CD14-positive monocyte (primary cell): ENCODE measurements around the gene GNAZ. TPM values are rescaled to one million over a fixed set of nuclear protein-coding genes. Genes with fewer than 3 reads are reported as not detected.
A peak's percentile ranks its signal among the peaks of the same experiment; 100 is the strongest.

Experiments
- DNase-seq, 3 donors: peaks; one replicate each; pipeline ENCODE4 v3.0.0-alpha.2; 2011 to 2022
- H2AFZ ChIP-seq: 2 replicates; pipeline ENCODE4 v1.6.0; 2012; ENCODE audit warnings: mild to moderate bottlenecking, low read depth, low read length, inconsistent platforms; ENCODE audit not compliant: insufficient read depth, poor library complexity, severe bottlenecking
- H3K27ac ChIP-seq, 2 donors: 1 replicate in 1 of 2; 2 replicates in 1 of 2; pipeline ENCODE4 v1.5.1; 2012 to 2013; ENCODE audit warnings: low read length in 2 of 2, control low read depth in 1 of 2, inconsistent platforms in 1 of 2, low read depth in 1 of 2, mild to moderate bottlenecking in 1 of 2
- H3K27me3 ChIP-seq, 2 donors: one replicate each; pipeline versions ENCODE4 v1.6.0 to v1.6.1; 2011 to 2013; ENCODE audit warnings: low read length in 2 of 2; ENCODE audit not compliant: control insufficient read depth in 2 of 2, insufficient read depth in 2 of 2
- H3K36me3 ChIP-seq, 2 donors: replicated peaks in 1 of 2; 1 replicate in 1 of 2; 2 replicates in 1 of 2; pipeline versions ENCODE4 v1.5.1 to v1.6.1; 2012 to 2013; ENCODE audit warnings: low read length in 2 of 2, control low read depth in 1 of 2, inconsistent platforms in 1 of 2, mild to moderate bottlenecking in 1 of 2; ENCODE audit not compliant: insufficient read depth in 2 of 2, control insufficient read depth in 1 of 2
- H3K4me1 ChIP-seq, 2 donors: 1 replicate in 1 of 2; 2 replicates in 1 of 2; pipeline versions ENCODE4 v1.5.1 to v1.6.1; 2012 to 2013; ENCODE audit warnings: low read length in 2 of 2, control low read depth in 1 of 2, inconsistent platforms in 1 of 2, mild to moderate bottlenecking in 1 of 2, moderate library complexity in 1 of 2; ENCODE audit not compliant: insufficient read depth in 2 of 2, control insufficient read depth in 1 of 2
- H3K4me2 ChIP-seq: replicated peaks from 2 replicates; pipeline ENCODE3; 2012; ENCODE audit warnings: low read length, moderate library complexity, mild to moderate bottlenecking; ENCODE audit not compliant: poor library complexity, severe bottlenecking; ENCODE audit errors: extremely low read depth
- H3K4me3 ChIP-seq, 3 experiments: fragments of 200-600 bp in 1 of 3; sonication (generic) in 1 of 3; replicated peaks in 1 of 3; 1 replicate in 2 of 3; 2 replicates in 1 of 3; pipeline ENCODE4 v1.5.1; 2011 to 2013; ENCODE audit warnings: low read length in 3 of 3, mild to moderate bottlenecking in 3 of 3, control low read depth in 2 of 3, low read depth in 2 of 3, inconsistent platforms in 1 of 3, moderate library complexity in 1 of 3
- H3K79me2 ChIP-seq: 2 replicates; pipeline ENCODE4 v1.6.0; 2012; ENCODE audit warnings: mild to moderate bottlenecking, control low read depth, inconsistent platforms, low read length, moderate library complexity; ENCODE audit not compliant: insufficient read depth
- H3K9ac ChIP-seq: 2 replicates; pipeline ENCODE4 v1.6.0; 2017; ENCODE audit warnings: low read length, mild to moderate bottlenecking; ENCODE audit not compliant: insufficient read depth, poor library complexity, severe bottlenecking
- H3K9me3 ChIP-seq, 2 donors: replicated peaks in 1 of 2; 1 replicate in 1 of 2; 2 replicates in 1 of 2; pipeline versions ENCODE4 v1.5.1 to v1.6.1; 2012 to 2013; ENCODE audit warnings: low read length in 2 of 2, control low read depth in 1 of 2; ENCODE audit not compliant: control insufficient read depth in 1 of 2, insufficient read depth in 1 of 2
- H4K20me1 ChIP-seq: 2 replicates; pipeline ENCODE4 v1.6.0; 2012; ENCODE audit warnings: mild to moderate bottlenecking, low read length, control low read depth, moderate library complexity; ENCODE audit not compliant: insufficient read depth
- H3K27ac Mint-ChIP-seq, 7 donors: one replicate each; pipeline ENCODE4 v1.8.0; 2020; ENCODE audit warnings: mild to moderate bottlenecking in 7 of 7, mixed read lengths in 7 of 7, moderate library complexity in 6 of 7, inconsistent platforms in 2 of 7
- H3K27me3 Mint-ChIP-seq, 3 donors: one replicate each; pipeline ENCODE4 v1.8.0; 2021 to 2022; ENCODE audit warnings: low read depth in 3 of 3, mild to moderate bottlenecking in 3 of 3, mixed read lengths in 3 of 3, moderate library complexity in 3 of 3, inconsistent platforms in 1 of 3
- H3K36me3 Mint-ChIP-seq, 2 donors: one replicate each; pipeline ENCODE4 v1.8.0; 2020; ENCODE audit warnings: mixed read lengths in 2 of 2, inconsistent platforms in 1 of 2, mild to moderate bottlenecking in 1 of 2
- H3K4me1 Mint-ChIP-seq: one replicate; pipeline ENCODE4 v1.8.0; 2020; ENCODE audit warnings: mild to moderate bottlenecking, mixed read lengths
- H3K4me3 Mint-ChIP-seq, 2 donors: one replicate each; pipeline ENCODE4 v1.8.0; 2020; ENCODE audit warnings: mild to moderate bottlenecking in 2 of 2, mixed read lengths in 2 of 2, moderate library complexity in 1 of 2
- H3K9me3 Mint-ChIP-seq, 7 donors: one replicate each; pipeline ENCODE4 v1.8.0; 2020 to 2022; ENCODE audit warnings: mixed read lengths in 7 of 7, mild to moderate bottlenecking in 6 of 7, moderate library complexity in 6 of 7, inconsistent platforms in 2 of 7
- WGBS: methylation state at CpG from one replicate; pipeline ENCODE4 v1.1.5; 2013; ENCODE audit warnings: missing lambda C conversion rate; ENCODE audit not compliant: insufficient coverage; 5-methylcytosine and 5-hydroxymethylcytosine counted together
- intact Hi-C, 2 donors: fragments of 100-400 bp; cut with micrococcal nuclease; formaldehyde crosslinking; loops; one replicate each; pipeline versions ENCODE4 v1.15.0 to v1.15.1; 2023
- polyA plus RNA-seq, 3 donors: library from polyadenylated mRNA; depleted of rRNA in 1 of 3; unstranded in 2 of 3; stranded (reverse) in 1 of 3; fragments of 300-500 nt in 2 of 3; fragments of >200 nt in 1 of 3; fragmentation: Illumina TruSeq in 2 of 3; gene quantifications; 1 replicate in 2 of 3; 2 replicates in 1 of 3; pipeline ENCODE4 v1.2.3, GENCODE V29; 2012 to 2021
- TF ChIP-seq, protein P1 (sequence below): fragments of 200-600 bp; IDR thresholded peaks from one replicate; pipeline ENCODE4 v1.8.0; 2022; ENCODE audit warnings: antibody characterized with exemption, mild to moderate bottlenecking

The GNAZ gene
- polyA plus RNA-seq, 3 donors, result 0.04 to 0.05 TPM; not detected in 1

DNA sequence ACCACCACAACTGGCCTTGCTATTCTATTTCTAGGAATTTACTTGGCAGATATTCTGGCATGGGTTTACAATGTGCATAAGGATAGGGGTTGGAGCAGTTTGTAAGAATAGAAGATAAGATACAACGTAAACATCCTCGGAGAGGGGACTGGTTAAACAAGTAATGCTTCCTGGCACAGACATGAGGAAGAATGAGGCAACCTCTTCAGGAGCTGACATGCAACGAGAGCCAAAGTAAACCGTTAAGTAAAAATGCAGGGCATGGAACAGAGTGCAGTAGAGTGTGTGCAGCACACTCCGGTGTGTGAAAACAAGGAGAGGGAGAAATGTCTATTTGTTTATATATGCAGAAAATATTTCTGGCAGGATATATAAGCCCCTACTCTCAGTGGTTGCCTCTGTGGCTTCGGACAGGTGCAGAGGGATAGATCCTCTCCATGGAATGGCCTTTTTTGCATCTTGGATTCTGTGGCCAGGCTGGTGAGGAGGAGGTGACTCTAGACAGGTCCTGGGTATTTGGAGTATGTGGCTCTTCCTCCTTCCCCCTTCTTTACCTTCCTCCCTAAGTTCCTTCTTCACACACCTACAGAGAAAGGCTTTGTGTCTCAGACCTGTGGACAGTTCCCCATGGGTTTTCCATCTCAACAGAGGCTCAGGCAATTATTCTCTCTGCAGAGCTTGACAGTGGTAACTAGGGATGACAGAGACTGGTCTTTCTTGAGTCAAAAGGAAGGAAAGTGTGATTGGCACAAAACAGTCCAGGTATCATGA lies 77.5 kb downstream of the GNAZ start:
- Mint-ChIP-seq H3K4me1 (peaks cover 38% of the 10 kb centered on the region), H3K9me3 (peaks cover 0 to 2% (median 0%) of the 10 kb centered on the region in 7 donors), H3K4me3 (no peak overlapping the region), H3K27me3 (peaks cover 2 to 7% (median 5%) of the 10 kb centered on the region in 3 donors), H3K27ac (peak overlapping the region in 1 of 7 donors; percentile 18), H3K36me3 (no peaks in the 10 kb centered on the region)
- no peaks in the 10 kb centered on the region for H3K9me3 ChIP-seq
- no peak overlapping the region for H2AFZ ChIP-seq
- WGBS, result 12% methylated on average over 4 of the region's 6 CpGs
- H3K79me2 ChIP-seq, result no peaks in the 10 kb centered on the region
- peaks cover 32 to 41% of the 10 kb centered on the region in 2 donors for H3K4me1 ChIP-seq
- no peaks in the 10 kb centered on the region for H3K36me3 ChIP-seq
- intact Hi-C loops, result loop anchor here in 1 of 2 donors (5.0 kb wide), 1 partner anchor 81 kb away; no protein-coding TSS in a partner anchor
- no peak overlapping the region for H3K27ac ChIP-seq
- DNase-seq, result peak in 1 of 3 donors; percentile 6
- TF ChIP-seq, protein P1, sequence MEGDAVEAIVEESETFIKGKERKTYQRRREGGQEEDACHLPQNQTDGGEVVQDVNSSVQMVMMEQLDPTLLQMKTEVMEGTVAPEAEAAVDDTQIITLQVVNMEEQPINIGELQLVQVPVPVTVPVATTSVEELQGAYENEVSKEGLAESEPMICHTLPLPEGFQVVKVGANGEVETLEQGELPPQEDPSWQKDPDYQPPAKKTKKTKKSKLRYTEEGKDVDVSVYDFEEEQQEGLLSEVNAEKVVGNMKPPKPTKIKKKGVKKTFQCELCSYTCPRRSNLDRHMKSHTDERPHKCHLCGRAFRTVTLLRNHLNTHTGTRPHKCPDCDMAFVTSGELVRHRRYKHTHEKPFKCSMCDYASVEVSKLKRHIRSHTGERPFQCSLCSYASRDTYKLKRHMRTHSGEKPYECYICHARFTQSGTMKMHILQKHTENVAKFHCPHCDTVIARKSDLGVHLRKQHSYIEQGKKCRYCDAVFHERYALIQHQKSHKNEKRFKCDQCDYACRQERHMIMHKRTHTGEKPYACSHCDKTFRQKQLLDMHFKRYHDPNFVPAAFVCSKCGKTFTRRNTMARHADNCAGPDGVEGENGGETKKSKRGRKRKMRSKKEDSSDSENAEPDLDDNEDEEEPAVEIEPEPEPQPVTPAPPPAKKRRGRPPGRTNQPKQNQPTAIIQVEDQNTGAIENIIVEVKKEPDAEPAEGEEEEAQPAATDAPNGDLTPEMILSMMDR, result no peak
- H3K9ac ChIP-seq, result no peak overlapping the region
- H3K27me3 ChIP-seq, result no peaks in the 10 kb centered on the region
- no peak overlapping the region for H3K4me3 ChIP-seq
- no peaks in the 10 kb centered on the region for H4K20me1 ChIP-seq
- no peak overlapping the region for H3K4me2 ChIP-seq

DNA sequence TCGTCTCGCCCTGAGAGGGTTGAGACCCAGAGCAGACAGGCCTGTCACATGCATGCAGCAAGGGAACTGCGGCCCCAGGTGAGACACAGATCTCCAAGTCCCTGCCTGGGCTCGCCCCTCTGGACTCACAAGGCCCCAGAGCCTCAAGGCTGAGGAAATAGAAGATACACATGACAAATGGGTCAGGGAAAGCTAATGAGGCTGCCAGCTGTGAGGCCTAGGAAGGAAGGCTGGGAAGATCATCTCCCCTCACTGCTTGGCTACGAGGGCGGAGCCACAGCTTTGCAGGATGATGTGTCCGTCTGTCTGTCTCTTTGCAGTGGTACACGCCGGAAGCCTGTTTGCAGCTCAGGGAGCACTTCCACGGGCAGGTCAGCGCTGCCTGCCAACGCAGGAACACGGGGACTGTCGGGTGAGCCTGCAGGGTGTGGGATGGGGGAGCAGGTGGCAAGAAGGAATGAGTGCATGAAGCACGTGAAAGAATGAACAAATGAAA lies 79.5 kb downstream of the GNAZ start:
- Histone ChIP-seq H3K9ac (no peak overlapping the region), H3K79me2 (no peaks in the 10 kb centered on the region), H4K20me1 (no peaks in the 10 kb centered on the region), H3K27me3 (no peaks in the 10 kb centered on the region), H3K4me2 (no peak overlapping the region), H2AFZ (no peak overlapping the region), H3K9me3 (no peaks in the 10 kb centered on the region), H3K4me1 (peaks cover 42 to 51% of the 10 kb centered on the region in 2 donors), H3K36me3 (no peaks in the 10 kb centered on the region), H3K4me3 (no peak overlapping the region), H3K27ac (no peak overlapping the region)
- intact Hi-C loops, result loop anchor here in 1 of 2 donors (5.0 kb wide), 1 partner anchor 82 kb away; no protein-coding TSS in a partner anchor
- TF ChIP-seq, protein P1, result no peak
- peaks cover 2 to 5% (median 2%) of the 10 kb centered on the region in 3 donors for H3K27me3 Mint-ChIP-seq
- DNase-seq, result no peak
- no peak overlapping the region for H3K27ac Mint-ChIP-seq
- peaks cover 48% of the 10 kb centered on the region for H3K4me1 Mint-ChIP-seq
- 93% methylated on average over 15 of the region's 15 CpGs for WGBS
- H3K36me3 Mint-ChIP-seq, result no peaks in the 10 kb centered on the region
- H3K4me3 Mint-ChIP-seq, result no peak overlapping the region
- H3K9me3 Mint-ChIP-seq, result peaks cover 0 to 6% (median 0%) of the 10 kb centered on the region in 7 donors
